AG20443 (cell line): ENCODE measurements around the gene PRAMEF11.
A peak's percentile ranks its signal among the peaks of the same experiment; 100 is the strongest.
"Not testable (repeated sequence)": the region's sequence is repeated elsewhere in the genome, so short reads cannot be mapped to it uniquely, and the experiment has no call there.

Source experiments
- DNase-seq: peaks from one replicate; pipeline ENCODE4 v3.0.0; 2012; ENCODE audit warnings: low spot score, mixed read lengths

The PRAMEF11 gene

DNA sequence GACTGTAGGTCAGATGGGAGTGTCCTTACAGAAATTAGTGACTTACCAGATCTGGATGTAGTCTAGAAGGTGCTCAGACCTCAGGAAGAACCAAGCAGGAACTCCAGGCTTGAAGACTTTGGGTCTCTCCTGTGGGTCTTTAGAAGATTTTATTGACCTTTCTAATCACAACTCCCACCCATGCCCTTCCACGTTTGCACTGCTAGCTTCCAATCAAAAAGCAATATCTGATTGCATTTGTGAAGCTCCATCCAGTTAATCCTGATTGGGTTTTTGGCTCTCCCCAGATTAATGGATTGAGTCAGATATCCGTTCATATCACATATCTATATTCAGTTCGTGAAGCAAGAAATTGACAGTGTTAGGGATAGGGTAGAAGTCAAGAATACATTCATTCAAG lies at the start of gene PRAMEF11:
Gene PRAMEF11 (minus strand): TSS at position 101 of the 400 bp plus-strand sequence. CDS start 2,621 bp downstream, outside the sequence.
- not testable (repeated sequence) for DNase-seq

DNA sequence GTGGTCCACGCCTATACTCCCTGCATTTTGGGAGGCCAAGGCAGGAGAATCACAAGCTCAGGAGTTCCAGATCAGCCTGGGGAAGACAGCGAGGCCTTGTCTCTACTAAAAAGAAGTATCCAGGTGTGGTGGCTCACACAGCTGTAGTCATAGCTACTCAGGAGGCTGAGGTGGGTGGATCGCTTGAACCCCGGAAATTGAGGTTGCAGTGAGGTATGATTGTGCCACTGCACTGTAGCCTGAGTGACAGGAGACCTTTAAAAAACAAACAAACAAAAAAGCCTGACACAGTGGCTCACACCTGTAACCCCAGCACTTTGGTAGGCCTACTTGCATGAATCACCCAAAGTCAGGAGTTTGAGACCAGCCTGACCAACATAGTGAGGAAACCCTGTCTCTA lies 47.2 kb upstream of the PRAMEF11 start:
- not testable (repeated sequence) for DNase-seq

DNA sequence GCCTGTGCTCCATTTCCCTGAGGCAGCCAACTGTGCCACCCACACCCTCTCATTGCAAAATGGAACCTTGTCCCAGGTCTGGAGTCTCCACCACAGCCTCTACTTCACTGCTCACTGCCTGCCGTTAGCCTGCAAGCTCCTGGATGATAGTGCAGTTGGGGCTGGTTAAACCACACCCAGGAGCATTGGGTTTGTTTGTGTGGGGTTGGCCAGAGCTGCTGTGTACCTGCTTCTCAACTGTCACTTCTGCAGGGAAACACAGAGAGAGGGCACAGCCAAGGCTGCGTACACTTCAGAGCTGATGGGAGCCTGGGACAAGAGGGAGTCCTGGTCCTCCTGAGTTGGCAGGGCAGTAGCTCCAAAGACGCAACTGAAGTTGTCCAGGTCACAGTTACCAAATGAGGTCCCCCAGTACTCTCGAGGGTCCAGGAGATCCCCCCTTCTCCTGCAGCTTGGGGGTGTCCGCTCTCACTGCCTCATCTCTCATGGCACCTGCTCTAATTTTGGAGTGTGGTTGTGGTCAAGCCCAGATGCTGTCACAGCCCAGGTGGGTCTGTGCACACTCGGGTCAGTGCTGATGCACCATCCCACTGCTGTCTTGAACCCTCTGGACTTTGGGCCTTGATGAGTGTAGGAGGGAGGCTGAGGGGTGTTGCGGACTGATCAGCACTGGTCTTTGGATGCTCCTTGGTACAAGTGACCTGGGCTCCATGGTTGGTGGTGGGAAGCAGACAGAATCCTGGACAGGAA lies 32.1 kb upstream of the PRAMEF11 start:
- DNase-seq = not testable (repeated sequence)

DNA sequence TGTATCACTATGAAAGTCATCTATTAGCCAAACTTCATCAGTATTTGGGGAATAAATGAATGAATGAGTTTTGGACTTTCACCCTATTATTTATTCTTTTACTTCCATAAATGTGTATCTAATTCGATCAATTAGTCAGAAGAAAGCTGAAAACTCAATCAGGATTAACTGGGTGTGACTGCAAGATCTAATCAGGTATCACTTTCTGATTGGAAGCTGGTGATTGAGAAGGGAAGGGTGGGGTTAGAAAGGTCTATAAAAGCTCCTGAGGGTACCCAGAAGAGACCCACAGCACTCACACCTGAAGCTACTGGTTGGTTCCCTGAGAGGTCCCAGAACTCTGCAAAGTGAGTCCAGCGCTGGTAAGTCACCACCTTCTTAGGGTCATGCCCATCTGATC lies 25.6 kb upstream of the PRAMEF11 start, which contains the start of gene PRAMEF2:
Gene PRAMEF2 (plus strand): TSS at position 301 of the 400 bp plus-strand sequence. CDS start 1,924 bp downstream, outside the sequence.
- not testable (repeated sequence) for DNase-seq

DNA sequence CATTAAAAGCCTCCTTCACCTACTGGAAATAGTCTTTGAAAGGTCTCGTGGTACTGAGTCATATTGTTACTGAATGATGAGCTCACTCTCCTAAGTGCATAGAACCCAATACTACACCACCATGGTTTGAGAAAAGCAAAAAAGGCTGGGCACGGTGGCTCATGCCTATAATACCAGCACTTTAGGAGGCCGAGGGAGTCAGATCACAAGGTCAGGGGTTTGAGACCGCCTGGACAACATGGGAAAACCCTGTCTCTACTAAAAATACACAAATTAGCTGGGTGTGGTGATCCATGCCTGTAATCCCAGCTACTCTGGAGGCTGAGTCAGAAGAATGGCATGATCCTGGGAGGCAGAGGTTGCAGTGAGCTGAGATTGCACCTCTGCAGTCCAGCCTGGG lies 20.6 kb upstream of the PRAMEF11 start:
- peak; percentile 43 for DNase-seq

DNA sequence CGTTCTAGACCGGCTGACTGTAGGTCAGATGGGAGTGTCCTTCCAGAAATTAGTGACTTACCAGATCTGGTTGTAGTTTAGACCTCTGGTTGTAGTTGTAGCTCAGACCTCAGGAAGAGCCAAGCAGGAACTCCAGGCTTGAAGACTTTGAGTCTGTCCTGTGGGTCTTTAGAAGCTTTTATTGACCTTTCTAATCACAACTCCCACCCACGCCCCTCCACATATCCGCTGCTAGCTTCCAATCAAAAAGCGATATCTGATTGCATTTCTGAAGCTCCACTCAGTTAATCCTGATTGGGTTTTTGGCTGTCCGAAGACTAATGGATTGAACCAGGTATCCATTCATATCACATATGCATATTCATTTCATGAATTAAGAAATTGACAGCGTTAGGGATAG lies 17.4 kb upstream of the PRAMEF11 start, which contains the start of gene HNRNPCL1:
Gene HNRNPCL1 (minus strand): TSS at position 101 of the 400 bp plus-strand sequence. CDS start 431 bp downstream, outside the sequence.
- not testable (repeated sequence) for DNase-seq

DNA sequence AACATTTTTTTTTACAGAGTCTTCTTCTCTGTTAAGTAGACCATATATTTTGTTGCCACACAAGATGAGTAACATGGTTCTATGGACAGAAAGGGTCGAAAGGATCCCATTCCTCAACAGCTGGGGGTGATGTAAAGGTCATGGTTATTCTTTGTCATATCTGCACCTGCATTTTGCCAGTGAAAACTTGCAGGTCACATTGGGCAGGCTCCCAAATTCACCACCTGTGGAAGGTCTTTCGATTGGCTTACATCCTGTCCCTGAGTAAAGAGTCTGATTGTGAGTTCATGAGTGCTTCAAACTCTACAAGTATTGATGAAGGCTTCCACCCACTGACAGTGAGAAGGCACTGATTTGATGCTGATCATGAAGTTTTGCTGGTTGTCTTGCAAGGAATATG lies 2.0 kb upstream of the PRAMEF11 start:
- not testable (repeated sequence) for DNase-seq

DNA sequence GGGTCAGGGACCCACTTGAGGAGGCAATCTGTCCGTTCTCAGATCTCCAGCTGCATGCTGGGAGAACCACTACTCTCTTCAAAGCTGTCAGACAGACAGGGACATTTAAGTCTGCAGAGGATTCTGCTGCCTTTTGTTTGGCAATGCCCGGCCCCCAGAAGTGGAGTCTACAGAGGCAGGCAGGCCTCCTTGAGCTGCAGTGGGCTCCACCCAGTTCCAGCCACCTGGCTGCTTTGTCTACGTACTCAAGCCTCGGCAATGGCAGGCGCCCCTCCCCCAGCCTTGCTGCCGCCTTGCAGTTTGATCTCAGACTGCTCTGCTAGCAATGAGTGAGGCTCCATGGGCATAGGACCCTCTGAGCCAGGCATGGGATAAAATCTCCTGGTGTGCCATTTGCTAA lies 12.1 kb downstream of the PRAMEF11 start:
- not testable (repeated sequence) for DNase-seq

DNA sequence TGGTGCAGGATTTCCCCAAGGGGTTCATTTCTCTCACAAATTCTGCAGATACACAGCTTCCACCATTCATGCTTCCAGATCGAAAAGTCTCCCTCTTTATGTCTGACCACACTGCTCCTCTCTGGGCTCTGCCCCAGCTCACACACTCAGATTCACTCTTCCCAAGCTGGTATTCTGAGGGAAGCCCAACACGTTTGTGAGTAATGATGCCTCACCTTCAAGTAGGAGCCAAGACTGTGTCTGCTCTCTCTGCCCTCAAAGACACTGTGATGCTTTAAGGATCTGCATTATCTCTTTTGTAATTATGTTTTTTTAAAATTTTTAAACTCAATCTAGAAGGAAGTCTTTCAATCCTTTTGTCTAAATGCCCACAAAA lies 19.8 kb downstream of the PRAMEF11 start:
- no peak for DNase-seq

DNA sequence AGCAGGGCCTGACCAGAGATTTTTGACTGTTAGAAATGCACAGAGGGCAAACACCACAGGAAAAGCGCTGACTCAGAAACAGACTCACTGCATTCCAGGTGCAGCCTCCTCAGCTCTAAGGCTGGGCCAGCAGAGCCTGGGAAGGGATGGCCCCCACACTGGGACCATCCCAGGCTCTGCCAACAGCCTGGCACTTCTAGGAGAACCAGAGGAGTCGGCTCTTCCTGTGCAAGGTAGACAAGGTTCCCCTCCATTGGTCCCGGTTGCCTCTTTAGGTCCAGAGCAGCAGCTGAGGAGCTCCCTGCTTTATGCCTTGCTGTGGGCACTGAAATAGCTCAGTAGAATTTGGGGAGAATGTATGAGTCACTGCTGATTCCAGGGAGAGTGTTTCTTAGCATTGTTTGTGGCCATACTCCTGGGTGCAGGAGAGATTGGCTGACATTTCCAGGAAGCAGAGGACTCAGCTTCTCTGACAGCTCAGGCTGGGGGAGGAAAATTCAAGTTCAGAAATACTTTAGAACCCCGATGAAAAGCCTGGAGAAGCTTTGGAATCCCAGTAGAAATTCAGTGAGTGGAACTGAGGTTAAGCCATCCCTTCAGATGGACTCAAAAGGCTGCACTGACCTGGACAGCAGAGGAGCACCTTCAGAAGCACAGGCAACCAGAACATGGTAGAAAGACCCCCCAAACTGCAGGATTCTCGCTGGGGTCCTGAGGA lies 20.4 kb downstream of the PRAMEF11 start:
- DNase-seq = peak; percentile 48

DNA sequence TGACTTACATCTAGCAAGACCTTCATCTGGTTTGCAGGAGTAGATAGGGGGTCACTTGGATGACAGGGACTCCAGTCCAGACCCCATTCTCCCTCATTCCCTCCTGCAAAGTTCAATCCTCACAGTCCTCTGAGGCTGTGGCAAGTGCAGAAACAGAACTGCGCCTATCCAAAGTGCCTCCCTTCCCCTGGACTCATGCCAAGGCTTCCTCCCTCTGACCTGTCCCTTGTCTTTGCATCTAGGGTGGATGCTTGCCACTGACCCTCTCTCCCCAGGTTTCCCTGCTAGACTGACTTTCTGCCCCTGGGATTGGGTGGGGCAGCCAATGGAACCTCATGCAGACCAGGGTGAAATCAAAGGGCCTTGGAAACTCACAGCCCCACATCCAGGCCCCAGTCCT lies 21.3 kb downstream of the PRAMEF11 start:
- no peak for DNase-seq

DNA sequence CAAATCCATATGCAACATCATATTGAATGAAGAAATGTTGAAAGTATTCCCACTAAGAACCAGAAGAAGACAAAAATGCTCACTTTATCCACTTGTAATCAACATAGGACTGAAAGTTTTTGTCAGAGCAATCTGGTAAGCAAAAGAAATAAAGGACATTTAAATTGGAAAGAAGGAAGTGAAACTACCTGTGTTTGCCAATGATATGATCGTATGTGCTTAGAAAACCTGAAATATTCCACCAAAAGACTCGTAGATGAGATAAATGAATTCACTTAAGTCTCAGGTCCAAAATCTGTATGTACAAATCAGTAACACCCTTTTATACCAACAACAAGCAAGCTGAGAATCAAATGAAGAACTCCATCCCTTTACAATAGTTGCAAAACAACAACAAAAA lies 31.5 kb downstream of the PRAMEF11 start:
- no peak for DNase-seq

DNA sequence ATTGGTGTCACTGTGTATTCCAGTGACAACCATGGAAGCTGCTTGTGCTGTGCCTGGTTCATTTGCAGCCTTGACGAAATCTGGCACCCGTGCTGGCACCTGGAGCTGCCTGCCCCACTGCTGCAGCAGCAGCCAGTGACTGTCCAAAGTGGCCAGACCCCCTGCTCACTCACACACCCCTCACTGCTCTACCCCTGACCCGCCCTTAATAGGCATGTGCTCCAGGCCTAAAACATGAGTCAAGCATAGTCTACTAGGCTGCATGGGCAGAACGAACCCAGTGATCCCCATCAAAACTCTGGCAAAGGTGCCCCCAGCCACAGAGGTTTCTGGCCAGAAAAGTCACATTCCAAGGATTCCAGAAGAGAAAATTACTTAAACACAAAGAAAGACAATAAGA lies 32.3 kb downstream of the PRAMEF11 start:
- DNase-seq = peak; percentile 29

DNA sequence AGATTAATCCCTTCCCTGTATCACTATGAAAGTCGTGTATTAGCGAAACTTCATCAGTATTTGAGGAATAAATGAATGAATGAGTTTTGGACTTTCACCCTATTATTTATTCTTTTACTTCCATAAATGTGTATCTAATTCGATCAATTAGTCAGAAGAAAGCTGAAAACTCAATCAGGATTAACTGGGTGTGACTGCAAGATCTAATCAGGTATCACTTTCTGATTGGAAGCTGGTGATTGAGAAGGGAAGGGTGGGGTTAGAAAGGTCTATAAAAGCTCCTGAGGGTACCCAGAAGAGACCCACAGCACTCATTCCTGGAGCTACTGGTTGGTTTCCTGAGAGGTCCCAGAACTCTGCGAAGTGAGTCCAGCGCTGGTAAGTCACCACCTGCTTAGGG lies 40.1 kb downstream of the PRAMEF11 start, which contains the start of gene PRAMEF1:
Gene PRAMEF1 (plus strand): TSS at position 301 of the 400 bp plus-strand sequence. CDS start 1,831 bp downstream, outside the sequence.
- DNase-seq = not testable (repeated sequence)

DNA sequence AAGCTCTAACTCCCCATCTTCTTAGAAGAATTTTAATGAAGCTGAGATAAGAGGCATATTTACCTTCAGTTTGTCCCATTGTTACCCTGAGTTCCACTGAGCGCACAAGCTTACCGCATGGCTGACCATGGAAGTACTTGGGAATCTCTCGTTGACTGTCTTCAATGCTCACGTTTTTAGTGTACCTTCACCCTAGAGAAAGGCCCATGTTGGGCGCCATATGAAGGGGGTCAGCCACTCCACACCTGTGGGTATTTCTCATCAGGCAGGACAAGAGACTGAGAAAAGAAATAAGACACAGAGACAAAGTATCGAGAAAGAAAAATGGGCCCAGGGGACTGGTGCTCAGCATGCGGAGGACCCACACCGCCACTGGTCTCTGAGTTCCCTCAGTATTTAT lies 46.5 kb downstream of the PRAMEF11 start:
- not testable (repeated sequence) for DNase-seq

DNA sequence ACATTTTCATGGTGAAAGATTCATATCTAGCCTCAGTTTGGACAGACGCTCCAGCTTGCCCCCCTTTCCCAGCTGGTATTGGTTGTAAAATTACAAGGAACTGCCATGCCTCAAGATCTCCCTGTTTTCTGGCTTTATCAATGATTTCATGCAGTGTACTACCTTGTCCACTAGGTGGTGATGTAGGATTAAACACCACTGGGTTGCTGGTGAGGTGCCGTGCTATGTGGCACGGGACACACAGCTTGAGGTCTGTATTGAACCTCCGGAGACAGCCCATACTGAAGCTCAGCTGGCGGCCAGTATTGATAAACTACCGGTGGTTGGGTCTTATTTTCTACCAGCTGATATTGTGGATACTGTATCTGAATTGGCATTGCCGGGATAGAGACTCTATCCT lies 47.4 kb downstream of the PRAMEF11 start:
- not testable (repeated sequence) for DNase-seq

DNA sequence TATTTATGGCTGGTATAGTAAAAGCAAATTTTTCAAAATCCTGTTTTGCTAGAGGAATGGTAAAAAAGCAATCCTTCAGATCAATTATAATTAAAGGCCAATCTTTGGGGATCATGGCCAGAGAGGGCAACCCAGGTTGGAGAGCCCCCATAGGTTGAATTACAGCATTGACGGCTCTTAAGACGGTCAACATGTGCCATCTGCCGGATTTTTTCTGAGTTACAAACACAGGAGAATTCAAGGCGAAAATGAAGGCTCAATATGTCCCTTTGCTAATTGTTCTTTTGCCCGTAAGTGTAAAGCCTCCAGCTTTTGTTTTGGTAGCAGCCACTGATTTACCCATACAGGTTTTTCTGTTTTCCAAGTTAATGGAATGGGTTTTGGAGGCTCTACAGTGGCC lies 49.7 kb downstream of the PRAMEF11 start:
- DNase-seq = not testable (repeated sequence)

DNA sequence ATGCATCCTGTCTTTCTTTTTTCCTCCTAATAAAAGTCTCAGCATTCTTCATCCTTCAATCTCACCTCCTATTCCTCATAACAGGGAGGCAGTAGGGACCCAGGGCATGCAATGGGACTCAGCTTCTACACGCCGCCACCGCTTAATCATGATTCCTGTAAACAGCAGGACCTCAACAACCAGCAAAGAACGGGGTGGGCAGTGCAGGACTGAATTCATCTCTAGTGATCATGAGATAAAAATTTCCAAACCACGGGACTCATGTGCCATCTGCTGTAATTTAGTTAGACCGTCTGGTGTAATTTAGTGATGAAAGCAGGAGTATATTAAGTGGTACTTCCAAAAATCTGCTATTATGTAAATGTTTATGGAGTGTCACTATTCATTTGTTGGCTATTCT lies 52.3 kb downstream of the PRAMEF11 start:
- peak; percentile 29 for DNase-seq

DNA sequence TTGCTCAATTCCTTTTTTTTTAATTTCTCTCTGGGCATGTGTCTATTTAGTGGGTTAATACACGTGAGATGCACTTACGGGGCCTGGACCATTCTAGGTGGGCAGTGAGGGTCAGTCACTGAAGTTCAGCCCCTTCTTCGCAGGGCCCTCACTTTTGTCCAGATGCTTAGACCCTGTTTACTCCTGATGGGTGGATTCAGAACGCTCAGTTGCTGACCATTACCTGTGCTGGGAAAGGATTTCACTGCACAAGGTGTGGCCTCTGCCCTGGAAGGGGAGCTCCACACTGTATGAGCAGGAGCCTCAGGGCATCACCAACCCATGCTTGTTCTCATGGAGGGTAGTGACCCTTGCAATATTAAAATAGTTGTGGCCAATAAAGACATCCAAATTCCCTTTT lies 53.1 kb downstream of the PRAMEF11 start:
- peak; percentile 3 for DNase-seq

DNA sequence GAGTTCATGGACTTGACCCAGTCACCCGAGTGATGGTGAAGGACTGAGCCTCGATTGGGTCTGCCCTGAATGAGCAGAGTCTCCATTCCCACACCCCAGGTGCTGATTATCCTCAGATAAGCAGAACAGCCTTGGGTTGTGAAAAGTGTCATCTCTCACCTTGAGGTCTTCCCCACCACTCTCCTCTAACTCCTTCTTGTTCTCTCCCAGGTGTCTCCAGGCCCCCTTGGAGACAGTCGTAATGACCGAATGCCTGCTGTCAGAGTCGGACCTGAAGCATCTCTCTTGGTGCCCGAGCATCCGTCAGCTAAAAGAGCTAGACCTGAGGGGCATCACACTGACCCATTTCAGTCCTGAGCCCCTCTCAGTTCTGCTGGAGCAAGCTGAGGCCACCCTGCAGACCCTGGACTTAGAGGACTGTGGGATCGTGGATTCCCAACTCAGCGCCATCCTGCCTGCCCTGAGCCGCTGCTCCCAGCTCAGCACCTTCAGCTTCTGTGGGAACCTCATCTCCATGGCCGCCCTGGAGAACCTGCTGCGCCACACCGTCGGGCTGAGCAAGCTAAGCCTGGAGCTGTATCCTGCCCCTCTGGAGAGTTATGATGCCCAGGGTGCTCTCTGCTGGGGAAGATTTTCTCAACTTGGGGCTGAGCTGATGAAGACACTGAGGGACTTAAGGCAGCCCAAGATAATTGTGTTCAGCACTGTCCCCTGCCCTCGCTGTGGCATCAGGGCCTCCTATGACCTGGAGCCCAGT lies 54.2 kb downstream of the PRAMEF11 start:
- DNase-seq = peak; percentile 2

DNA sequence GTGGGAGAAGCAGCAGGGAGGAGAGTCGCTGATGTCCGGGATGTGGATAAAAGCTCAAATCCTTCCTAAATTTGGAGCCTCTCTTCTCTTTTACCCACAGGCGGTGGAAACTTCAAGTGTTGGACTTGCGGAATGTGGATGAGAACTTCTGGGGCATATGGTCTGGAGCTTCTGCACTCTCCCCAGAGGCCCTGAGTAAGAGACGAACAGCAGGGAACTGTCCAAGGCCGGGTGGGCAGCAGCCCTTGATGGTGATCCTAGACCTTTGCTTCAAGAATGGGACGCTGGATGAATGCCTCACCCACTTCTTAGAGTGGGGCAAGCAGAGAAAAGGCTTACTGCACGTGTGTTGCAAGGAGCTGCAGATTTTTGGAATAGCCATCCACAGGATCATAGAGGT lies 55.8 kb downstream of the PRAMEF11 start:
- DNase-seq = peak; percentile 3

DNA sequence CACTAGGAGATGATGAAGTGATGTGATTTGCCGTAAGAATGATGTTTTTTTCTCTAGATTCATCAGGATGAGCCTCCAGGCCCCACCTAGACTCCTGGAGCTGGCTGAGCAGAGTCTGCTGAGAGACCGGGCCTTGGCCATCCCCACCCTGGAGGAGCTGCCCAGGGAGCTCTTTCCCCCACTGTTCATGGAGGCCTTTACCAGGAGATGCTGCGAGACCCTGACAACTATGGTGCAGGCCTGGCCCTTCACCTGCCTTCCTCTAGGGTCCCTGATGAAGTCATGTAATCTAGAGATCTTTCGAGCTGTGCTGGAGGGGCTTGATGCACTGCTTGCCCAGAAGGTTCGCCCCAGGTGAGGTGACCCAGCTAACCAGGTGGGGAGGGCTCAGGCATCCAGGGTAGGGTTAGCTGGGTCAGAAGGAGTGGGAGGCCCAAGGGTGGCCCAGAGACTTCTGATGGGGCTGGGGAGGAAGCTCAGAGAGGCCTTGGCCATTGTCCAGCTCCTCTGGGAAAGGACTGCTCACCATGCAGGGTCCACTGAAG lies 56.3 kb downstream of the PRAMEF11 start:
- DNase-seq = peak; percentile 2
